HFF-Myc (cell line): Measurements from ENCODE around the gene SLC35A4.

ENCODE experiments used
- DNase-seq: peaks from one replicate; pipeline ENCODE4 v3.0.0-alpha.2; 2011; ENCODE audit warnings: low read depth; ENCODE audit errors: extremely low read depth
- H3K4me3 ChIP-seq: replicated peaks from 2 replicates; pipeline ENCODE4 v1.5.1; 2011; ENCODE audit warnings: low read depth, mild to moderate bottlenecking, control low read depth, low read length
- CTCF ChIP-seq: IDR thresholded peaks from 2 replicates; pipeline ENCODE4 v1.5.1; 2012; ENCODE audit warnings: mild to moderate bottlenecking, low read depth, low read length, control low read depth; ENCODE audit errors: missing control alignments

The SLC35A4 gene

GRCh38 chr5:140607031-140607430 is 42.4 kb downstream of the SLC35A4 start:
- no peak overlapping the region for H3K4me3 ChIP-seq
- no peak for TF ChIP-seq CTCF
- no peak for DNase-seq

DNA sequence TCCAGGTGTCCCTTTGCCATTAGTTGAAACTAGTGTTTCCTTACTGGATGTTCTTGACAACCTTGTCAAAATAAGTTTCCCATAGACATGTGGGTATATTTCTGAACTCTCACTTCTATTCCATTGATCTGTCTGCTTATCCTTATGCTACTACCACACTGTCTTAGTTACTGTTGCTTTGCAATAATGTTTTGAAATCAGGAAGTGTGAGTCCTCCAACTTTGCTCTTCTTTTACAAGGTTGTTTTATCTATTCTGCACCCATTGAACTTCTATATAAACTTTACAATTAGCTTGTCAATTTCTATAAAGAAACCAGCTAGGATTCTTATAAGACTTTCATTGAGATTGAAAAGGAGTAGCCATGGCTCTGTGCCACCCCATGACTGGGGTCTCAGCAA is 44.1 kb downstream of the SLC35A4 start:
- TF ChIP-seq CTCF, result no peak
- no peak for DNase-seq
- H3K4me3 ChIP-seq, result no peak overlapping the region

- H3K4me3 ChIP-seq, result no peak overlapping the region
- no peak for DNase-seq
- no peak for TF ChIP-seq CTCF
Observed at GRCh38 chr5:140609126-140609525, 44.5 kb downstream of the SLC35A4 start.

GRCh38 chr5:140611020-140611521 is 46.4 kb downstream of the SLC35A4 start:
- H3K4me3 ChIP-seq, result no peak overlapping the region
- no peak for DNase-seq
- no peak for TF ChIP-seq CTCF
